SK-N-SH (cell line): ENCODE results near the gene TRIM69. TPM values are rescaled to one million over a fixed set of nuclear protein-coding genes. Genes with fewer than 3 reads are reported as not detected.
"Not testable (repeated sequence)": the region's sequence is repeated elsewhere in the genome, so short reads cannot be mapped to it uniquely, and the experiment has no call there.

ENCODE experiments used
- CTCF ChIA-PET: fragments of 300-600, 350-600 bp; formaldehyde crosslinking; extraction: SDS; loops from one replicate; lab custom pipeline; 2021; lab: Yijun Ruan, JAX
- POLR2A ChIA-PET: fragments of 350-600 bp; sonication (Branson Sonifier 250); formaldehyde crosslinking; extraction: SDS; loops from one replicate; lab custom pipeline; 2020; ENCODE audit warnings: antibody characterized with exemption, inconsistent platforms; lab: Yijun Ruan, JAX
- DNase-seq: peaks from one replicate; pipeline ENCODE4 v3.0.0; 2012
- H2AFZ ChIP-seq: fragments of 200-600 bp; sonication (generic); 2 replicates; pipeline ENCODE4 v1.8.1; 2016; ENCODE audit warnings: antibody characterized with exemption, mild to moderate bottlenecking, low read depth
- H3F3A ChIP-seq: fragments of 200-600 bp; sonication (generic); replicated peaks from 2 replicates; pipeline ENCODE3; 2016; ENCODE audit warnings: antibody characterized with exemption, mild to moderate bottlenecking; ENCODE audit not compliant: insufficient read depth
- H3K27ac ChIP-seq, 2 experiments: fragments of 200-500 bp in 1 of 2; fragments of 200-600 bp in 1 of 2; sonication (Bioruptor generic) in 1 of 2; sonication (generic), shearing (Covaris generic) in 1 of 2; 2 replicates each; pipeline versions ENCODE4 v1.5.1 to v1.6.1; 2014 to 2016; ENCODE audit warnings: low read depth in 2 of 2, inconsistent platforms in 1 of 2, low read length in 1 of 2, mild to moderate bottlenecking in 1 of 2, mixed read lengths in 1 of 2
- H3K27me3 ChIP-seq: fragments of 200-600 bp; sonication (generic), shearing (Covaris generic); 2 replicates; pipeline ENCODE4 v1.6.1; 2016; ENCODE audit warnings: mixed run types; ENCODE audit not compliant: insufficient read depth
- H3K36me3 ChIP-seq, 2 experiments: fragments of 200-500 bp in 1 of 2; fragments of 200-600 bp in 1 of 2; sonication (Bioruptor generic) in 1 of 2; sonication (generic) in 1 of 2; replicated peaks in 1 of 2; 2 replicates each; pipeline versions ENCODE3 to v1.5.1; 2014 to 2016; ENCODE audit warnings: low read length in 1 of 2, mild to moderate bottlenecking in 1 of 2; ENCODE audit not compliant: insufficient read depth in 2 of 2, control insufficient read depth in 1 of 2
- H3K4me1 ChIP-seq, 2 experiments: fragments of 200-500 bp in 1 of 2; fragments of 200-600 bp in 1 of 2; sonication (Bioruptor generic) in 1 of 2; sonication (generic), shearing (Covaris generic) in 1 of 2; 2 replicates each; pipeline versions ENCODE4 v1.5.1 to v1.6.1; 2014 to 2016; ENCODE audit warnings: low read depth in 1 of 2, low read length in 1 of 2, mixed run types in 1 of 2; ENCODE audit not compliant: insufficient read depth in 2 of 2, control insufficient read depth in 1 of 2
- H3K4me2 ChIP-seq: fragments of 200-600 bp; sonication (generic), shearing (Covaris generic); 2 replicates; pipeline ENCODE4 v1.6.1; 2017; ENCODE audit warnings: mixed run types
- H3K4me3 ChIP-seq, 2 experiments: fragments of 200-500 bp in 1 of 2; fragments of 200-600 bp in 1 of 2; sonication (Bioruptor generic) in 1 of 2; sonication (generic), shearing (Covaris generic) in 1 of 2; 2 replicates each; pipeline versions ENCODE4 v1.5.1 to v1.8.1; 2014 to 2016; ENCODE audit warnings: low read depth in 2 of 2, inconsistent platforms in 1 of 2, low read length in 1 of 2, mild to moderate bottlenecking in 1 of 2, mixed read lengths in 1 of 2, moderate library complexity in 1 of 2
- H3K79me2 ChIP-seq: fragments of 200-600 bp; sonication (generic); 2 replicates; pipeline ENCODE4 v1.8.1; 2017; ENCODE audit warnings: mild to moderate bottlenecking; ENCODE audit not compliant: insufficient read depth
- H3K9ac ChIP-seq: fragments of 200-600 bp; sonication (generic); 2 replicates; pipeline ENCODE4 v1.6.1; 2017; ENCODE audit warnings: mixed run types
- H3K9me2 ChIP-seq: fragments of 200-600 bp; sonication (generic); 2 replicates; pipeline ENCODE4 v1.6.1; 2017; ENCODE audit warnings: mixed run types
- H3K9me3 ChIP-seq: fragments of 200-600 bp; sonication (generic); 2 replicates; pipeline ENCODE4 v1.6.1; 2017; ENCODE audit warnings: mixed run types, mild to moderate bottlenecking, moderate library complexity
- H4K20me1 ChIP-seq: fragments of 200-600 bp; sonication (generic); 2 replicates; pipeline ENCODE4 v1.6.1; 2017; ENCODE audit warnings: mild to moderate bottlenecking, mixed run types; ENCODE audit not compliant: insufficient read depth
- EP300 ChIP-seq, 2 experiments: IDR thresholded peaks; 2 replicates each; pipeline versions ENCODE4 v1.4.0 to v1.6.1; 2012; ENCODE audit warnings: borderline replicate concordance in 1 of 2, low read depth in 1 of 2, low read length in 1 of 2
- FOSL2 ChIP-seq: IDR thresholded peaks from 2 replicates; pipeline ENCODE4 v1.4.0; 2012; ENCODE audit warnings: low read depth, mild to moderate bottlenecking, moderate library complexity, borderline replicate concordance
- FOXJ3 ChIP-seq: sonication (generic); formaldehyde crosslinking; IDR thresholded peaks from 2 replicates; pipeline ENCODE4 v1.5.1; 2020; ENCODE audit warnings: mild to moderate bottlenecking, missing genetic modification reagents
- FOXM1 ChIP-seq: IDR thresholded peaks from 2 replicates; pipeline ENCODE4 v1.4.0; 2012; ENCODE audit warnings: low read depth, mild to moderate bottlenecking
- GABPA ChIP-seq: IDR thresholded peaks from 2 replicates; pipeline ENCODE4 v1.4.0; 2012; ENCODE audit warnings: low read depth, mild to moderate bottlenecking
- GATA2 ChIP-seq: sonication (generic); formaldehyde crosslinking; IDR thresholded peaks from 2 replicates; pipeline ENCODE4 v1.5.0; 2020; ENCODE audit warnings: mild to moderate bottlenecking, missing genetic modification reagents
- JUND ChIP-seq: IDR thresholded peaks from 2 replicates; pipeline ENCODE4 v1.4.0; 2012
- MAX ChIP-seq: IDR thresholded peaks from 2 replicates; pipeline ENCODE4 v1.4.0; 2012; ENCODE audit warnings: low read depth
- MXI1 ChIP-seq: IDR thresholded peaks from 2 replicates; pipeline ENCODE4 v1.6.1; 2012; ENCODE audit warnings: mild to moderate bottlenecking, low read depth, low read length, improper control_type of control experiment
- NFIC ChIP-seq: IDR thresholded peaks from 2 replicates; pipeline ENCODE4 v1.4.0; 2012; ENCODE audit warnings: borderline replicate concordance
- NRF1 ChIP-seq: IDR thresholded peaks from 2 replicates; pipeline ENCODE4 v1.6.1; 2012; ENCODE audit warnings: low read depth, mild to moderate bottlenecking, low read length
- PBX3 ChIP-seq: IDR thresholded peaks from 2 replicates; pipeline ENCODE4; 2012
- RXRA ChIP-seq: IDR thresholded peaks from 2 replicates; pipeline ENCODE4 v1.4.0; 2012; ENCODE audit warnings: low read depth, mild to moderate bottlenecking, borderline replicate concordance
- SMC3 ChIP-seq: IDR thresholded peaks from 2 replicates; pipeline ENCODE4 v1.6.1; 2012; ENCODE audit warnings: low read depth, low read length, improper control_type of control experiment
- TCF12 ChIP-seq: IDR thresholded peaks from 2 replicates; pipeline ENCODE4 v1.4.0; 2012
- USF1 ChIP-seq: IDR thresholded peaks from 2 replicates; pipeline ENCODE4 v1.4.0; 2012; ENCODE audit warnings: low read depth, borderline replicate concordance
- USF2 ChIP-seq: fragments of 150-350 bp; IDR thresholded peaks from 2 replicates; pipeline ENCODE4 v1.6.1; 2017; ENCODE audit warnings: antibody characterized with exemption, low read length, low read depth, borderline replicate concordance
- YY1 ChIP-seq: IDR thresholded peaks from 2 replicates; pipeline ENCODE4 v1.4.0; 2012; ENCODE audit warnings: low read depth, mild to moderate bottlenecking
- ZBTB33 ChIP-seq: IDR thresholded peaks from 2 replicates; pipeline ENCODE4 v1.4.0; 2012; ENCODE audit warnings: low read depth, borderline replicate concordance
- WGBS: methylation state at CpG from one replicate; pipeline ENCODE4 v1.1.6; 2017; ENCODE audit warnings: low lambda C conversion rate; 5-methylcytosine and 5-hydroxymethylcytosine counted together
- polyA plus RNA-seq, 3 experiments: library from polyadenylated mRNA; depleted of rRNA; stranded (reverse); fragments of >200 nt; gene quantifications; 2 replicates each; pipeline ENCODE4 v1.2.3, GENCODE V29; 2012

TRIM69 gene
- polyA plus RNA-seq, 1 of the 3 experiments (the other 2 are of a cell fraction) = 9.7 TPM

GRCh38 chr15:44769521-44769920 lies 33.2 kb downstream of the TRIM69 start:
- Histone ChIP-seq H3K9me2 (no peaks in the 10 kb centered on the region), H3K9me3 (no peaks in the 10 kb centered on the region), H3K4me3 (no peak overlapping the region), H4K20me1 (no peaks in the 10 kb centered on the region), H2AFZ (no peak overlapping the region), H3F3A (no peaks in the 10 kb centered on the region), H3K9ac (no peak overlapping the region), H3K36me3 (no peaks in the 10 kb centered on the region), H3K27ac (no peak overlapping the region), H3K4me2 (no peak overlapping the region), H3K27me3 (no peaks in the 10 kb centered on the region), H3K79me2 (no peaks in the 10 kb centered on the region), H3K4me1 (no peaks in the 10 kb centered on the region)
- DNase-seq = no peak
- WGBS = 65% methylated on average over 5 of the region's 5 CpGs
- TF ChIP-seq SMC3 = no peak
- TF ChIP-seq JUND = no peak
- no peak for TF ChIP-seq USF2
- no peak for TF ChIP-seq NRF1
- no peak for TF ChIP-seq FOSL2
- no peak for TF ChIP-seq GABPA
- TF ChIP-seq FOXM1 = no peak
- no peak for TF ChIP-seq YY1
- TF ChIP-seq PBX3 = no peak
- TF ChIP-seq NFIC = no peak
- CTCF ChIA-PET = interaction anchor here (0.7 kb wide), 1 partner anchor 31 kb away, joined by 3 read pairs; no protein-coding TSS in a partner anchor
- POLR2A ChIA-PET = no interaction called here

- H2AFZ ChIP-seq, H3F3A ChIP-seq, H3K79me2 ChIP-seq, H4K20me1 ChIP-seq, H3K36me3 ChIP-seq, H3K9me3 ChIP-seq, H3K4me2 ChIP-seq, CTCF ChIA-PET, H3K4me3 ChIP-seq, H3K27ac ChIP-seq, POLR2A ChIA-PET, H3K9ac ChIP-seq, H3K27me3 ChIP-seq, DNase-seq, H3K9me2 ChIP-seq, H3K4me1 ChIP-seq: not testable (repeated sequence)
- WGBS = 64% methylated on average over 5 of the region's 5 CpGs
These were observed 34.4 kb downstream of the TRIM69 start for GRCh38 chr15:44770715-44771114.

- no peaks in the 10 kb centered on the region for H3K27me3 ChIP-seq
- H3K4me2 ChIP-seq = no peak overlapping the region
- no peaks in the 10 kb centered on the region for H3K9me3 ChIP-seq
- no peaks in the 10 kb centered on the region for H3K9me2 ChIP-seq
- DNase-seq = peak; percentile 71
- POLR2A ChIA-PET = interaction anchor here (0.8 to 1.1 kb wide), 3 partner anchors 47 to 113 kb away, joined by 3 to 4 read pairs (median 4); partner anchors contain the start of gene SPG11
- no peak overlapping the region for H2AFZ ChIP-seq
- peak overlapping the region in 1 of 2 experiments; percentile 80; a peak in 2 of 4 replicates for H3K27ac ChIP-seq
- H3F3A ChIP-seq = no peaks in the 10 kb centered on the region
- no peaks in the 10 kb centered on the region for H4K20me1 ChIP-seq
- H3K36me3 ChIP-seq = no peaks in the 10 kb centered on the region
- 41% methylated on average over 3 of the region's 4 CpGs for WGBS
- no peak overlapping the region for H3K9ac ChIP-seq
- CTCF ChIA-PET = interaction anchor here (0.6 to 1.0 kb wide), 2 partner anchors 37 to 45 kb away, joined by 3 read pairs; no protein-coding TSS in a partner anchor
- no peaks in the 10 kb centered on the region for H3K79me2 ChIP-seq
- H3K4me1 ChIP-seq = peaks cover 0 to 4% of the 10 kb centered on the region in 2 experiments; a peak in 2 of 4 replicates
- H3K4me3 ChIP-seq = no peak overlapping the region
- TF ChIP-seq FOXJ3 (CRISPR knock-in tag) = peak; percentile 49; the same call in 1 of the 2 replicates
- TF ChIP-seq YY1 = no peak
- TF ChIP-seq TCF12 = no peak
- no peak for TF ChIP-seq ZBTB33
- TF ChIP-seq RXRA = no peak
- TF ChIP-seq EP300 (IDR thresholded peaks at IDR 0.05; ENCODE audit: borderline replicate concordance in 1 of 2, low read depth in 1 of 2, low read length in 1 of 2) = peak in 1 of 2 experiments; percentile 45; a peak in 1 of 4 replicates
- no peak for TF ChIP-seq USF1
- no peak for TF ChIP-seq GATA2 (CRISPR knock-in tag)
- TF ChIP-seq MXI1 = peak; percentile 46; the same call in 1 of the 2 replicates
- TF ChIP-seq FOSL2 = no peak
- no peak for TF ChIP-seq MAX
- TF ChIP-seq JUND = no peak
These were observed 39.6 kb downstream of the TRIM69 start for GRCh38 chr15:44775953-44776352.
